Transverse colon (tissue), 4 donors: Measurements from ENCODE around the gene G6PC3. TPM values are rescaled to one million over a fixed set of nuclear protein-coding genes. Genes with fewer than 3 reads are reported as not detected.
A peak's percentile ranks its signal among the peaks of the same experiment; 100 is the strongest.
"Not testable (repeated sequence)": the region's sequence is repeated elsewhere in the genome, so short reads cannot be mapped to it uniquely, and the experiment has no call there.

ENCODE experiments used
- DNase-seq: peaks from one replicate; pipeline ENCODE4 v3.0.0-alpha.2; 2019
- H3K27ac ChIP-seq, 4 donors: fragments of 200-600 bp; sonication (generic); 2 replicates each; pipeline ENCODE4 v1.5.1; 2016 to 2018; ENCODE audit warnings: inconsistent platforms in 4 of 4
- H3K27me3 ChIP-seq: fragments of 200-600 bp; sonication (generic); 2 replicates; pipeline ENCODE4 v1.5.1; 2017; ENCODE audit warnings: inconsistent platforms
- H3K36me3 ChIP-seq, 4 donors: fragments of 200-600 bp; sonication (generic); 2 replicates each; pipeline ENCODE4 v1.5.1; 2017 to 2019; ENCODE audit warnings: inconsistent platforms in 4 of 4
- H3K4me1 ChIP-seq, 4 donors: fragments of 200-600 bp; sonication (generic); 2 replicates each; pipeline ENCODE4 v1.5.1; 2017 to 2020; ENCODE audit warnings: inconsistent platforms in 4 of 4
- H3K4me3 ChIP-seq, 4 donors: fragments of 200-600 bp; sonication (generic); 1 replicate in 1 of 4; 2 replicates in 3 of 4; pipeline versions ENCODE4 v1.5.1 to v1.6.1; 2017 to 2019; ENCODE audit warnings: inconsistent platforms in 4 of 4
- H3K9me3 ChIP-seq, 2 donors: fragments of 200-600 bp; sonication (generic); 2 replicates each; pipeline ENCODE4 v1.5.1; 2017 to 2019; ENCODE audit warnings: inconsistent platforms in 2 of 2
- CTCF ChIP-seq, 5 experiments: fragments of 200-600 bp in 3 of 5; fragments of 450-650 bp in 2 of 5; sonication (generic) in 3 of 5; IDR thresholded peaks; 1 replicate in 2 of 5; 2 replicates in 3 of 5; pipeline ENCODE4 v1.5.1; 2016 to 2017; ENCODE audit warnings: antibody characterized with exemption in 5 of 5, inconsistent platforms in 3 of 5, mild to moderate bottlenecking in 2 of 5, moderate library complexity in 1 of 5
- EP300 ChIP-seq: sonication (generic); formaldehyde crosslinking; IDR thresholded peaks from one replicate; pipeline ENCODE4 v1.6.1; 2017; ENCODE audit warnings: antibody characterized with exemption, low read depth
- POLR2A ChIP-seq: fragments of 450-650 bp; IDR thresholded peaks from one replicate; pipeline ENCODE4 v1.6.1; 2016; ENCODE audit warnings: antibody characterized with exemption, mild to moderate bottlenecking, moderate library complexity
- POLR2AphosphoS5 ChIP-seq, 3 donors: sonication (generic); formaldehyde crosslinking; IDR thresholded peaks; one replicate each; pipeline ENCODE4 v1.6.1; 2016; ENCODE audit warnings: antibody characterized with exemption in 3 of 3
- WGBS, 2 donors: methylation state at CpG; one replicate each; pipeline ENCODE4 v1.1.5; 2018; ENCODE audit warnings: low coverage in 1 of 2; 5-methylcytosine and 5-hydroxymethylcytosine counted together
- in situ Hi-C, 4 donors: fragments of 200-750 bp; cut with MboI; loops; one replicate each; pipeline versions ENCODE4 v1.15.0 to v1.15.1; 2017; ENCODE audit warnings: low sequenced_read_pairs in 3 of 4, low pct_ligation_motif_present in 1 of 4, low pct_unique_long_range_greater_than_20kb in 1 of 4
- intact Hi-C: fragments of 100-400 bp; cut with DNase I; formaldehyde crosslinking; loops from one replicate; pipeline ENCODE4 v1.15.1; 2023; ENCODE audit warnings: low total_unique reads
- total RNA-seq, 4 donors: library from RNA; depleted of rRNA; stranded (reverse); fragments of >200 nt; gene quantifications; one replicate each; pipeline ENCODE4 v1.1.0, GENCODE V29; 2016

Gene G6PC3
- 10 to 100 TPM in 3 of 4 donors, 1 to 10 TPM in 1; 5.2 to 35.6 (median 18.5) TPM for total RNA-seq

- peak within 1 kb of the TSS; percentile 91 to 96 (median 91) for H3K27ac ChIP-seq
- peak within 1 kb of the TSS; percentile 36 to 87 (median 62) for H3K4me3 ChIP-seq
- in situ Hi-C loops: loop anchor here in 1 of 4 donors (25.0 kb wide), 1 partner anchor 92 kb away; the partner anchor contains the start of gene ASB16
- H3K9me3 ChIP-seq: no peaks in the 10 kb centered on the region
- intact Hi-C loops: no loop called here
- peaks cover 14 to 36% (median 25%) of the 10 kb centered on the region in 4 donors for H3K4me1 ChIP-seq
- H3K36me3 ChIP-seq: no peaks in the 10 kb centered on the region
- TF ChIP-seq EP300 (no peak), POLR2AphosphoS5 (IDR thresholded peaks at IDR 0.05) (peak; percentile 88 to 95 (median 94)), POLR2A (peak; percentile 75), CTCF (IDR thresholded peaks at IDR 0.05) (peak in 2 of 5 experiments; percentile 8 to 22)
- peak; percentile 96 for DNase-seq
- H3K27me3 ChIP-seq: no peaks in the 10 kb centered on the region
- 0 to 1% methylated on average over 1 to 53 of the region's 53 CpGs for WGBS, 2 donors
Observed at GRCh38 chr17:44070455-44071197, at the start of gene G6PC3. TSS of gene G6PC3 (plus strand) at chr17:44070735. CDS start at chr17:44070966, 231 bp downstream.

GRCh38 chr17:44021227-44021626 lies 49.3 kb upstream of the G6PC3 start:
- WGBS, 2 donors: 96 to 100% methylated on average over 5 to 7 of the region's 7 CpGs
- DNase-seq, H3K4me3 ChIP-seq, H3K27me3 ChIP-seq, H3K9me3 ChIP-seq, intact Hi-C loops, H3K27ac ChIP-seq, in situ Hi-C loops, H3K4me1 ChIP-seq, H3K36me3 ChIP-seq: not testable (repeated sequence)

GRCh38 chr17:44022246-44022645 lies 48.3 kb upstream of the G6PC3 start:
- intact Hi-C loops: no loop called here
- 97% methylated on average over 2 of the region's 2 CpGs; no CpG with 5 or more reads in 1 of the 2 donors for WGBS, 2 donors
- Histone ChIP-seq H3K4me3 (no peak overlapping the region), H3K4me1 (no peaks in the 10 kb centered on the region), H3K27ac (no peak overlapping the region), H3K9me3 (no peaks in the 10 kb centered on the region), H3K36me3 (no peaks in the 10 kb centered on the region), H3K27me3 (no peaks in the 10 kb centered on the region)
- DNase-seq: no peak
- TF ChIP-seq CTCF (IDR thresholded peaks at IDR 0.05): no peak
- no peak for TF ChIP-seq POLR2AphosphoS5 (IDR thresholded peaks at IDR 0.05)
- no peak for TF ChIP-seq POLR2A
- in situ Hi-C loops: no loop called here

GRCh38 chr17:44023545-44024270 lies 46.8 kb upstream of the G6PC3 start:
- no peak for DNase-seq
- no peak overlapping the region for H3K27ac ChIP-seq
- no peaks in the 10 kb centered on the region for H3K36me3 ChIP-seq
- no peaks in the 10 kb centered on the region for H3K4me1 ChIP-seq
- 85 to 96% methylated on average over 4 to 22 of the region's 22 CpGs for WGBS, 2 donors
- H3K4me3 ChIP-seq: no peak overlapping the region
- H3K9me3 ChIP-seq: no peaks in the 10 kb centered on the region
- in situ Hi-C loops: no loop called here
- H3K27me3 ChIP-seq: no peaks in the 10 kb centered on the region
- intact Hi-C loops: no loop called here
- TF ChIP-seq POLR2A (no peak), CTCF (IDR thresholded peaks at IDR 0.05) (no peak), EP300 (no peak), POLR2AphosphoS5 (IDR thresholded peaks at IDR 0.05) (no peak)
